ENCODE measurements around the gene CHRNB1.

CHRNB1 gene

DNA sequence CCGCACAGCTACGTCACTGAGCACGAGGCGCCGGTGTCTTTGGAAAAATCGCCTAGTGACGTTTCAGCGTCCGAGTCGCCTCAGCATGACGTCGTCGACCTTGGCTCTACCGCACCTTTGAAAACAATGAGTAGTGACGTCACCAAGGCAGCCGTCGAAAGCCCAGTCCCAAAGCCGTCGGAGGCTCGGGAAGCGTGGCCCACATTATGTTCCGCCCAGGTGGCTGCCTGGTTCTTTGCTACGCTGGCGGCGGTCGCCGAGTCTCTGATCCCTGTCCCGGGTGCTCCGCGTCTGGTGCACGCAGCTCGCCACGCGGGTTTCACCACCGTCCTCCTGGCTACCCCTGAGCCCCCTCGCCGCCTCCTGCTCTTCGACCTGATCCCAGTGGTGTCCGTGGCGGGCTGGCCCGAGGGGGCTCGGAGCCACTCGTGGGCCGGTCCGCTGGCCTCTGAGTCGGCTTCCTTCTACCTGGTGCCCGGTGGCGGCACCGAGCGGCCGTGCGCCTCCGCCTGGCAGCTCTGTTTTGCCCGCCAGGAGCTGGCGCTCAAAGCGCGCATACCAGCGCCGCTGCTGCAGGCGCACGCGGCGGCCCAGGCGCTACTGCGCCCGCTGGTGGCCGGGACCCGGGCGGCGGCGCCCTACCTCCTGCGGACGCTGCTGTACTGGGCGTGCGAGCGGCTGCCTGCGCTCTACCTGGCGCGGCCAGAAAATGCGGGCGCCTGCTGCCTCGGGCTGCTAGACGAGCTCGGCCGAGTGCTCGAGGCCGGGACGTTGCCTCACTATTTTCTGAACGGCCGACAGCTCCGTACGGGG lies 8.1 kb upstream of the CHRNB1 start (continued):
- TF ChIP-seq ZNF174 (tag by site-specific recombination; IDR thresholded peaks at IDR 0.05) (no peak), ZNF10 (tag by site-specific recombination; IDR thresholded peaks at IDR 0.05) (peak; percentile 9; the same call in 1 of the 2 replicates), ZNF302 (tag by site-specific recombination; IDR thresholded peaks at IDR 0.05; ENCODE audit: low read depth) (no peak), ZNF214 (tag by site-specific recombination; IDR thresholded peaks at IDR 0.05; ENCODE audit: borderline replicate concordance) (no peak), ZNF776 (tag by site-specific recombination; IDR thresholded peaks at IDR 0.05; ENCODE audit: borderline replicate concordance) (no peak), ZNF211 (tag by site-specific recombination; IDR thresholded peaks at IDR 0.05; ENCODE audit: low read depth) (no peak), RBAK (tag by site-specific recombination; IDR thresholded peaks at IDR 0.05) (no peak), ZNF416 (tag by site-specific recombination; IDR thresholded peaks at IDR 0.05) (no peak), ZNF391 (tag by site-specific recombination; IDR thresholded peaks at IDR 0.05; ENCODE audit: borderline replicate concordance, low read depth) (no peak), ZNF670 (tag by site-specific recombination; IDR thresholded peaks at IDR 0.05; ENCODE audit: low read depth) (no peak), ZNF292 (tag by site-specific recombination; IDR thresholded peaks at IDR 0.05; ENCODE audit: borderline replicate concordance, low read depth) (no peak), GLIS2 (tag by site-specific recombination; IDR thresholded peaks at IDR 0.05) (peak; percentile 62; the same call in 1 of the 2 replicates), ZNF785 (tag by site-specific recombination; IDR thresholded peaks at IDR 0.05) (no peak), HOXA7 (CRISPR knock-in tag; IDR thresholded peaks at IDR 0.05; ENCODE audit: borderline replicate concordance) (no peak), ZNF37A (tag by site-specific recombination; IDR thresholded peaks at IDR 0.05) (no peak), ZNF555 (tag by site-specific recombination; conservative IDR thresholded peaks at IDR 0.05) (no peak), TCF7L2 (IDR thresholded peaks at IDR 0.05; ENCODE audit: borderline replicate concordance, low read depth, low read length) (no peak), ZEB2 (tag by site-specific recombination; IDR thresholded peaks at IDR 0.05) (0 out of 2 replicates have a peak, but pooled peaks have one; percentile 17), ZBTB17 (tag by site-specific recombination; IDR thresholded peaks at IDR 0.05) (no peak), ZNF2 (tag by site-specific recombination; IDR thresholded peaks at IDR 0.05) (peak; percentile 23; the same call in 1 of the 2 replicates), TRIM28 (IDR thresholded peaks at IDR 0.05; ENCODE audit: borderline replicate concordance, low read length) (no peak), ZNF433 (tag by site-specific recombination; IDR thresholded peaks at IDR 0.05; ENCODE audit: low read depth) (no peak), ZNF404 (tag by site-specific recombination; IDR thresholded peaks at IDR 0.05) (no peak), ZNF660 (tag by site-specific recombination; IDR thresholded peaks at IDR 0.05) (peak; percentile 93), BCL11A (tag by site-specific recombination; IDR thresholded peaks at IDR 0.05; ENCODE audit: low read depth) (no peak), ZNF133 (tag by site-specific recombination; IDR thresholded peaks at IDR 0.05) (no peak)
- TF ChIP-seq, protein P1, sequence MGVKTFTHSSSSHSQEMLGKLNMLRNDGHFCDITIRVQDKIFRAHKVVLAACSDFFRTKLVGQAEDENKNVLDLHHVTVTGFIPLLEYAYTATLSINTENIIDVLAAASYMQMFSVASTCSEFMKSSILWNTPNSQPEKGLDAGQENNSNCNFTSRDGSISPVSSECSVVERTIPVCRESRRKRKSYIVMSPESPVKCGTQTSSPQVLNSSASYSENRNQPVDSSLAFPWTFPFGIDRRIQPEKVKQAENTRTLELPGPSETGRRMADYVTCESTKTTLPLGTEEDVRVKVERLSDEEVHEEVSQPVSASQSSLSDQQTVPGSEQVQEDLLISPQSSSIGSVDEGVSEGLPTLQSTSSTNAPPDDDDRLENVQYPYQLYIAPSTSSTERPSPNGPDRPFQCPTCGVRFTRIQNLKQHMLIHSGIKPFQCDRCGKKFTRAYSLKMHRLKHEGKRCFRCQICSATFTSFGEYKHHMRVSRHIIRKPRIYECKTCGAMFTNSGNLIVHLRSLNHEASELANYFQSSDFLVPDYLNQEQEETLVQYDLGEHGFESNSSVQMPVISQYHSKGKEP (tag by site-specific recombination; IDR thresholded peaks at IDR 0.05): peak; percentile 55; the same call in 1 of the 2 replicates
- TF ChIP-seq, protein P2, sequence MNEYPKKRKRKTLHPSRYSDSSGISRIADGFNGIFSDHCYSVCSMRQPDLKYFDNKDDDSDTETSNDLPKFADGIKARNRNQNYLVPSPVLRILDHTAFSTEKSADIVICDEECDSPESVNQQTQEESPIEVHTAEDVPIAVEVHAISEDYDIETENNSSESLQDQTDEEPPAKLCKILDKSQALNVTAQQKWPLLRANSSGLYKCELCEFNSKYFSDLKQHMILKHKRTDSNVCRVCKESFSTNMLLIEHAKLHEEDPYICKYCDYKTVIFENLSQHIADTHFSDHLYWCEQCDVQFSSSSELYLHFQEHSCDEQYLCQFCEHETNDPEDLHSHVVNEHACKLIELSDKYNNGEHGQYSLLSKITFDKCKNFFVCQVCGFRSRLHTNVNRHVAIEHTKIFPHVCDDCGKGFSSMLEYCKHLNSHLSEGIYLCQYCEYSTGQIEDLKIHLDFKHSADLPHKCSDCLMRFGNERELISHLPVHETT (tag by site-specific recombination; IDR thresholded peaks at IDR 0.05): no peak
- TF ChIP-seq, protein P3, sequence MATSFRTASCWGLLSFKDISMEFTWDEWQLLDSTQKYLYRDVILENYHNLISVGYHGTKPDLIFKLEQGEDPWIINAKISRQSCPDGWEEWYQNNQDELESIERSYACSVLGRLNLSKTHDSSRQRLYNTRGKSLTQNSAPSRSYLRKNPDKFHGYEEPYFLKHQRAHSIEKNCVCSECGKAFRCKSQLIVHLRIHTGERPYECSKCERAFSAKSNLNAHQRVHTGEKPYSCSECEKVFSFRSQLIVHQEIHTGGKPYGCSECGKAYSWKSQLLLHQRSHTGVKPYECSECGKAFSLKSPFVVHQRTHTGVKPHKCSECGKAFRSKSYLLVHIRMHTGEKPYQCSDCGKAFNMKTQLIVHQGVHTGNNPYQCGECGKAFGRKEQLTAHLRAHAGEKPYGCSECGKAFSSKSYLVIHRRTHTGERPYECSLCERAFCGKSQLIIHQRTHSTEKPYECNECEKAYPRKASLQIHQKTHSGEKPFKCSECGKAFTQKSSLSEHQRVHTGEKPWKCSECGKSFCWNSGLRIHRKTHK (tag by site-specific recombination; IDR thresholded peaks at IDR 0.05): no peak
- TF ChIP-seq, protein P4, sequence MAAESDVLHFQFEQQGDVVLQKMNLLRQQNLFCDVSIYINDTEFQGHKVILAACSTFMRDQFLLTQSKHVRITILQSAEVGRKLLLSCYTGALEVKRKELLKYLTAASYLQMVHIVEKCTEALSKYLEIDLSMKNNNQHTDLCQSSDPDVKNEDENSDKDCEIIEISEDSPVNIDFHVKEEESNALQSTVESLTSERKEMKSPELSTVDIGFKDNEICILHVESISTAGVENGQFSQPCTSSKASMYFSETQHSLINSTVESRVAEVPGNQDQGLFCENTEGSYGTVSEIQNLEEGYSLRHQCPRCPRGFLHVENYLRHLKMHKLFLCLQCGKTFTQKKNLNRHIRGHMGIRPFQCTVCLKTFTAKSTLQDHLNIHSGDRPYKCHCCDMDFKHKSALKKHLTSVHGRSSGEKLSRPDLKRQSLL (tag by site-specific recombination; IDR thresholded peaks at IDR 0.05): no peak
- TF ChIP-seq, protein P5, sequence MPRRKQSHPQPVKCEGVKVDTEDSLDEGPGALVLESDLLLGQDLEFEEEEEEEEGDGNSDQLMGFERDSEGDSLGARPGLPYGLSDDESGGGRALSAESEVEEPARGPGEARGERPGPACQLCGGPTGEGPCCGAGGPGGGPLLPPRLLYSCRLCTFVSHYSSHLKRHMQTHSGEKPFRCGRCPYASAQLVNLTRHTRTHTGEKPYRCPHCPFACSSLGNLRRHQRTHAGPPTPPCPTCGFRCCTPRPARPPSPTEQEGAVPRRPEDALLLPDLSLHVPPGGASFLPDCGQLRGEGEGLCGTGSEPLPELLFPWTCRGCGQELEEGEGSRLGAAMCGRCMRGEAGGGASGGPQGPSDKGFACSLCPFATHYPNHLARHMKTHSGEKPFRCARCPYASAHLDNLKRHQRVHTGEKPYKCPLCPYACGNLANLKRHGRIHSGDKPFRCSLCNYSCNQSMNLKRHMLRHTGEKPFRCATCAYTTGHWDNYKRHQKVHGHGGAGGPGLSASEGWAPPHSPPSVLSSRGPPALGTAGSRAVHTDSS (tag by site-specific recombination; IDR thresholded peaks at IDR 0.05): no peak
- TF ChIP-seq, protein P6, sequence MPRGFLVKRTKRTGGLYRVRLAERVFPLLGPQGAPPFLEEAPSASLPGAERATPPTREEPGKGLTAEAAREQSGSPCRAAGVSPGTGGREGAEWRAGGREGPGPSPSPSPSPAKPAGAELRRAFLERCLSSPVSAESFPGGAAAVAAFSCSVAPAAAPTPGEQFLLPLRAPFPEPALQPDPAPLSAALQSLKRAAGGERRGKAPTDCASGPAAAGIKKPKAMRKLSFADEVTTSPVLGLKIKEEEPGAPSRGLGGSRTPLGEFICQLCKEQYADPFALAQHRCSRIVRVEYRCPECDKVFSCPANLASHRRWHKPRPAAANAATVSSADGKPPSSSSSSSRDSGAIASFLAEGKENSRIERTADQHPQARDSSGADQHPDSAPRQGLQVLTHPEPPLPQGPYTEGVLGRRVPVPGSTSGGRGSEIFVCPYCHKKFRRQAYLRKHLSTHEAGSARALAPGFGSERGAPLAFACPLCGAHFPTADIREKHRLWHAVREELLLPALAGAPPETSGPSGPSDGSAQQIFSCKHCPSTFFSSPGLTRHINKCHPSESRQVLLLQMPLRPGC (tag by site-specific recombination; IDR thresholded peaks at IDR 0.05): 0 out of 2 replicates have a peak, but pooled peaks have one; percentile 27
